Measurements from ENCODE around the gene PRKCZ. TPM values are rescaled to one million over a fixed set of nuclear protein-coding genes. Genes with fewer than 3 reads are reported as not detected.

The PRKCZ gene
- polyA plus RNA-seq, 1 of the 3 experiments (the other 2 are of a cell fraction) = 24.2 TPM

- WGBS (ENCODE audit: low lambda C conversion rate) = 69% methylated on average over 18 of the region's 24 CpGs
- H4K20me1 ChIP-seq (ENCODE audit: insufficient read depth) = no peaks in the 10 kb centered on the region
- H3K9ac ChIP-seq = no peak overlapping the region; the same call in 1 of the 2 replicates
- no peaks in the 10 kb centered on the region for H3K27me3 ChIP-seq (ENCODE audit: insufficient read depth)
- no peaks in the 10 kb centered on the region for H3K9me2 ChIP-seq
- H3K79me2 ChIP-seq (ENCODE audit: insufficient read depth) = no peaks in the 10 kb centered on the region
- no peaks in the 10 kb centered on the region for H3K9me3 ChIP-seq
- peak overlapping the region in 1 of 2 experiments; percentile 62; a peak in 2 of 4 replicates for H3K27ac ChIP-seq (ENCODE audit: low read depth in 2 of 2, low read length in 1 of 2)
- no peaks in the 10 kb centered on the region for H3K36me3 ChIP-seq (replicated peaks in 1 of 2; ENCODE audit: control insufficient read depth in 1 of 2, insufficient read depth in 2 of 2, low read length in 1 of 2)
- no peak overlapping the region for H3K4me3 ChIP-seq (ENCODE audit: low read depth in 2 of 2, low read length in 1 of 2)
- CTCF ChIA-PET = interaction anchor here (0.9 to 1.6 kb wide), 4 partner anchors 14 to 173 kb away, joined by 4 to 12 read pairs (median 4); partner anchors contain the start of genes FAAP20 and SKI
- H3K4me1 ChIP-seq (ENCODE audit: control insufficient read depth in 1 of 2, insufficient read depth in 2 of 2, low read depth in 1 of 2, low read length in 1 of 2) = peaks cover 20 to 38% of the 10 kb centered on the region in 2 experiments; a peak in 2 of 4 replicates
- no peak for DNase-seq
- H2AFZ ChIP-seq (ENCODE audit: low read depth) = no peak overlapping the region
- TF ChIP-seq YY1 (IDR thresholded peaks at IDR 0.05; ENCODE audit: low read depth) = no peak
- no peak for TF ChIP-seq GATA2 (CRISPR knock-in tag; IDR thresholded peaks at IDR 0.05)
- no peak for TF ChIP-seq MEF2A (IDR thresholded peaks at IDR 0.05; ENCODE audit: borderline replicate concordance, low read depth)
- TF ChIP-seq, protein P1, sequence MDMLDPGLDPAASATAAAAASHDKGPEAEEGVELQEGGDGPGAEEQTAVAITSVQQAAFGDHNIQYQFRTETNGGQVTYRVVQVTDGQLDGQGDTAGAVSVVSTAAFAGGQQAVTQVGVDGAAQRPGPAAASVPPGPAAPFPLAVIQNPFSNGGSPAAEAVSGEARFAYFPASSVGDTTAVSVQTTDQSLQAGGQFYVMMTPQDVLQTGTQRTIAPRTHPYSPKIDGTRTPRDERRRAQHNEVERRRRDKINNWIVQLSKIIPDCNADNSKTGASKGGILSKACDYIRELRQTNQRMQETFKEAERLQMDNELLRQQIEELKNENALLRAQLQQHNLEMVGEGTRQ (IDR thresholded peaks at IDR 0.05; ENCODE audit: borderline replicate concordance, low read depth, low read length) = no peak
- TF ChIP-seq RAD21 (IDR thresholded peaks at IDR 0.05; ENCODE audit: low read length) = no peak
- TF ChIP-seq TCF12 (IDR thresholded peaks at IDR 0.05) = no peak
- TF ChIP-seq POLR2AphosphoS5 (IDR thresholded peaks at IDR 0.05; ENCODE audit: low read depth, low read length) = no peak
- no peak for TF ChIP-seq REST (IDR thresholded peaks at IDR 0.05; ENCODE audit: low read depth, low read length)
- TF ChIP-seq FOXM1 (IDR thresholded peaks at IDR 0.05; ENCODE audit: low read depth) = no peak
- POLR2A ChIA-PET = interaction anchor here (1.3 kb wide), 1 partner anchor 185 kb away, joined by 4 read pairs; no protein-coding TSS in a partner anchor
- H3F3A ChIP-seq (replicated peaks; ENCODE audit: insufficient read depth) = peaks cover 8% of the 10 kb centered on the region
- peak overlapping the region; percentile 65; the same call in 1 of the 2 replicates for H3K4me2 ChIP-seq
These were observed 158.4 kb downstream of the PRKCZ start for GRCh38 chr1:2208309-2209239.

Data from SK-N-SH (cell line).